HCT116 (cell line): Measurements from ENCODE around the gene DDN. TPM values are rescaled to one million over a fixed set of nuclear protein-coding genes. Genes with fewer than 3 reads are reported as not detected.

Experiments used
- ATAC-seq: fragments of 200-7000 bp; cut with Tn5 transposase; 2 replicates; pipeline ENCODE4 v1.9.1; 2020; ENCODE audit warnings: mild to moderate bottlenecking, moderate library complexity
- BruUV-seq: library from RNA; stranded (reverse); fragments of 400-500 nt; replicated peaks from 2 replicates; lab custom pipeline; 2021; lab: Mats Ljungman, UMichigan
- CTCF ChIA-PET: fragments of 300-600 bp; sonication (Branson Sonifier 250); formaldehyde crosslinking; loops from one replicate; lab custom pipeline; 2021; ENCODE audit warnings: antibody characterized with exemption; lab: Charles Lee
- POLR2A ChIA-PET: fragments of 300-600, 350-600 bp; sonication (Branson Sonifier 250); formaldehyde crosslinking; loops from one replicate; lab custom pipeline; 2021; ENCODE audit warnings: antibody characterized with exemption; lab: Charles Lee
- RAD21 ChIA-PET, 2 experiments: fragments of 300-600 bp; sonication (Branson Sonifier 250); formaldehyde crosslinking; loops; one replicate each; lab custom pipeline; 2023; ENCODE audit warnings: low total read pairs in 2 of 2; ENCODE audit not compliant: uncharacterized antibody in 2 of 2, unreplicated experiment in 2 of 2, low non-redundant PET in 1 of 2; lab: Charles Lee
- DNase-seq: peaks from one replicate; pipeline ENCODE4 v3.0.0-alpha.2; 2010; ENCODE audit warnings: low read depth, low spot score
- H2AFZ ChIP-seq: fragments of 200-600 bp; shearing (Covaris generic), sonication (generic); 2 replicates; pipeline ENCODE4 v1.6.1; 2017; ENCODE audit warnings: low read depth, mixed run types, mixed read lengths, antibody characterized with exemption, low read length; ENCODE audit not compliant: poor library complexity, severe bottlenecking
- H3K27ac ChIP-seq: 2 replicates; pipeline ENCODE4 v1.5.1; 2012; ENCODE audit warnings: low read depth, low read length
- H3K27me3 ChIP-seq: fragments of 200-600 bp; sonication (generic); 2 replicates; pipeline ENCODE4 v1.6.1; 2016; ENCODE audit warnings: mixed run types, low read length, mixed read lengths; ENCODE audit not compliant: insufficient read depth
- H3K36me3 ChIP-seq, 2 experiments: fragments of 200-500 bp in 1 of 2; fragments of 200-600 bp in 1 of 2; sonication (Bioruptor generic) in 1 of 2; sonication (generic) in 1 of 2; 2 replicates each; pipeline versions ENCODE4 v1.5.1 to v1.6.1; 2014 to 2016; ENCODE audit warnings: low read length in 2 of 2, inconsistent platforms in 1 of 2, mixed read lengths in 1 of 2, mixed run types in 1 of 2; ENCODE audit not compliant: insufficient read depth in 2 of 2, control insufficient read depth in 1 of 2
- H3K4me1 ChIP-seq, 2 experiments: fragments of 200-600 bp in 1 of 2; sonication (generic) in 1 of 2; 2 replicates each; pipeline versions ENCODE4 v1.5.1 to v1.6.1; 2012 to 2017; ENCODE audit warnings: low read length in 2 of 2, inconsistent platforms in 1 of 2, mild to moderate bottlenecking in 1 of 2, mixed read lengths in 1 of 2, mixed run types in 1 of 2, moderate library complexity in 1 of 2; ENCODE audit not compliant: insufficient read depth in 2 of 2, control insufficient read depth in 1 of 2
- H3K4me2 ChIP-seq: fragments of 200-600 bp; sonication (generic); 2 replicates; pipeline ENCODE4 v1.6.1; 2017; ENCODE audit warnings: mixed run types, low read length, mixed read lengths
- H3K4me3 ChIP-seq, 2 experiments: fragments of 200-600 bp in 1 of 2; sonication (generic) in 1 of 2; replicated peaks in 1 of 2; 2 replicates each; pipeline ENCODE4 v1.5.1; 2011 to 2016; ENCODE audit warnings: low read length in 2 of 2, control low read depth in 1 of 2, low read depth in 1 of 2, mild to moderate bottlenecking in 1 of 2, mixed read lengths in 1 of 2, mixed run types in 1 of 2
- H3K79me2 ChIP-seq: fragments of 200-600 bp; sonication (generic); 2 replicates; pipeline ENCODE4 v1.6.1; 2017; ENCODE audit warnings: mild to moderate bottlenecking, mixed run types, low read length, moderate library complexity, mixed read lengths; ENCODE audit not compliant: insufficient read depth
- H3K9ac ChIP-seq: fragments of 200-600 bp; sonication (generic); 2 replicates; pipeline ENCODE4 v1.6.1; 2016; ENCODE audit warnings: low read length, mixed read lengths
- H3K9me2 ChIP-seq: fragments of 200-600 bp; sonication (generic), shearing (Covaris generic); 2 replicates; pipeline ENCODE4 v1.6.1; 2017; ENCODE audit warnings: mixed run types, mild to moderate bottlenecking, moderate library complexity; ENCODE audit not compliant: insufficient read depth
- H3K9me3 ChIP-seq, 2 experiments: fragments of 200-500 bp in 1 of 2; fragments of 200-600 bp in 1 of 2; sonication (Bioruptor generic) in 1 of 2; sonication (generic) in 1 of 2; 2 replicates each; pipeline ENCODE4 v1.6.1; 2014 to 2017; ENCODE audit warnings: low read length in 2 of 2, mixed read lengths in 2 of 2, inconsistent platforms in 1 of 2, low read depth in 1 of 2, mild to moderate bottlenecking in 1 of 2, mixed run types in 1 of 2, moderate library complexity in 1 of 2; ENCODE audit not compliant: control insufficient read depth in 1 of 2, insufficient read depth in 1 of 2
- H4K20me1 ChIP-seq: fragments of 200-600 bp; sonication (generic), shearing (Covaris generic); 2 replicates; pipeline ENCODE4 v1.6.1; 2017; ENCODE audit warnings: mixed run types, mild to moderate bottlenecking, moderate library complexity; ENCODE audit not compliant: insufficient read depth
- EGR1 ChIP-seq: IDR thresholded peaks from 2 replicates; pipeline ENCODE4 v1.6.1; 2012; ENCODE audit warnings: low read depth
- ELF1 ChIP-seq: IDR thresholded peaks from 2 replicates; pipeline ENCODE4 v1.6.1; 2012; ENCODE audit warnings: low read depth, borderline replicate concordance
- EZH2 ChIP-seq: fragments of 200-600 bp; sonication (generic); IDR thresholded peaks from 2 replicates; pipeline ENCODE4 v1.6.1; 2017; ENCODE audit warnings: antibody characterized with exemption, mixed run types
- EZH2phosphoT487 ChIP-seq: fragments of 200-600 bp; IDR thresholded peaks from 2 replicates; pipeline ENCODE4 v1.6.1; 2018; ENCODE audit warnings: antibody characterized with exemption, borderline replicate concordance
- FOSL1 ChIP-seq: IDR thresholded peaks from 2 replicates; pipeline ENCODE4 v1.6.1; 2012; ENCODE audit warnings: low read depth
- POLR2A ChIP-seq: IDR thresholded peaks from 2 replicates; pipeline ENCODE4 v1.7.0; 2011; ENCODE audit warnings: borderline replicate concordance; ENCODE audit not compliant: insufficient read depth, insufficient read length; ENCODE audit errors: extremely low read depth
- POLR2AphosphoS5 ChIP-seq: IDR thresholded peaks from 2 replicates; pipeline ENCODE4 v1.6.1; 2011; ENCODE audit warnings: mild to moderate bottlenecking, low read depth, low read length, moderate library complexity
- RAD21 ChIP-seq: IDR thresholded peaks from 2 replicates; pipeline ENCODE4 v1.6.1; 2012; ENCODE audit warnings: low read depth, mild to moderate bottlenecking
- SIN3A ChIP-seq: IDR thresholded peaks from 2 replicates; pipeline ENCODE4 v1.6.1; 2012; ENCODE audit warnings: low read depth
- SRF ChIP-seq: IDR thresholded peaks from 2 replicates; pipeline ENCODE4 v1.6.1; 2012; ENCODE audit warnings: low read depth
- TCF7L2 ChIP-seq: IDR thresholded peaks from 2 replicates; pipeline ENCODE4 v1.7.0; 2011; ENCODE audit warnings: borderline replicate concordance, inconsistent platforms; ENCODE audit not compliant: insufficient read depth, insufficient read length; ENCODE audit errors: extremely low read depth
- YY1 ChIP-seq: IDR thresholded peaks from 2 replicates; pipeline ENCODE4 v1.6.1; 2011; ENCODE audit warnings: low read length, low read depth, moderate library complexity, mild to moderate bottlenecking; ENCODE audit not compliant: insufficient replicate concordance; ENCODE audit errors: extremely low read depth
- intact Hi-C: fragments of 100-400 bp; cut with micrococcal nuclease; formaldehyde crosslinking; loops from 2 replicates; pipeline ENCODE4 v1.10.0; 2022
- total RNA-seq: library from RNA; stranded (reverse); gene quantifications from one replicate; pipeline ENCODE4 v1.2.1, GENCODE V29; 2021; ENCODE audit not compliant: unreplicated experiment
- TF ChIP-seq, protein P1 (sequence below), 3 experiments: fragments of 200-600 bp in 1 of 3; sonication (generic) in 1 of 3; IDR thresholded peaks in 2 of 3; conservative IDR thresholded peaks in 1 of 3; 2 replicates each; pipeline ENCODE4 v1.5.1; 2012 to 2017; ENCODE audit warnings: low read depth in 2 of 3, low read length in 2 of 3, antibody characterized with exemption in 1 of 3, borderline replicate concordance in 1 of 3, control low read depth in 1 of 3, mild to moderate bottlenecking in 1 of 3, mixed read lengths in 1 of 3, mixed run types in 1 of 3, moderate library complexity in 1 of 3; ENCODE audit not compliant: insufficient read depth in 1 of 3

The DDN gene
- total RNA-seq, 1 experiment from 2014 or later, result 8.1 TPM

DNA sequence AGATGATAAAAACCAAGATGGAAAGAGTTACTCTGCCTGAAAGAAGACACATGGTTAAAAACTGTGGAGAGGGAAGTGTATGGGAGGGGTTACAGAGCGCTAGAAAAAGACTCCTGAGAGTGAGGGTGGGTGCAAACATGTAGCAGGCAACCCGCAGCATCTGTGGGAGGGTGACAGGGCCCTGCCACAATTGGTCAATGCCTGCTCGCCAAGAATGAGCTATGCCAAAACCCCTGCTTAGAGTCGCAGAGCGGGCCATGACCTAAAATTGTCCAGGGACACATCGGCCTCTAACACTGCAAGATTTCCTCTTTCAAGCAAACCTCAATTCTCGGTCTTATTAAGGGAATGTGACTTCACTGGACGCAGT lies 18.7 kb upstream of the DDN start:
- H3K27me3 ChIP-seq, result no peaks in the 10 kb centered on the region
- peaks cover 11% of the 10 kb centered on the region; the same call in 1 of the 2 replicates for H3K79me2 ChIP-seq
- POLR2A ChIA-PET, result interaction anchor here (0.9 to 1.5 kb wide), 4 partner anchors 17 to 99 kb away, joined by 3 to 7 read pairs (median 3); partner anchors contain the start of gene DDN
- peak overlapping the region; percentile 89 for H3K27ac ChIP-seq
- H3K9me2 ChIP-seq, result no peaks in the 10 kb centered on the region
- peak overlapping the region; percentile 96 for H3K4me2 ChIP-seq
- BruUV-seq, result no TSS peak
- no peaks in the 10 kb centered on the region for H4K20me1 ChIP-seq
- peak overlapping the region; percentile 89 for H3K9ac ChIP-seq
- DNase-seq (no peak), ATAC-seq (peak; percentile 24)
- H3K4me1 ChIP-seq, result peaks cover 8 to 20% of the 10 kb centered on the region in 2 experiments
- TF ChIP-seq POLR2A, result no peak
- TF ChIP-seq, protein P1, sequence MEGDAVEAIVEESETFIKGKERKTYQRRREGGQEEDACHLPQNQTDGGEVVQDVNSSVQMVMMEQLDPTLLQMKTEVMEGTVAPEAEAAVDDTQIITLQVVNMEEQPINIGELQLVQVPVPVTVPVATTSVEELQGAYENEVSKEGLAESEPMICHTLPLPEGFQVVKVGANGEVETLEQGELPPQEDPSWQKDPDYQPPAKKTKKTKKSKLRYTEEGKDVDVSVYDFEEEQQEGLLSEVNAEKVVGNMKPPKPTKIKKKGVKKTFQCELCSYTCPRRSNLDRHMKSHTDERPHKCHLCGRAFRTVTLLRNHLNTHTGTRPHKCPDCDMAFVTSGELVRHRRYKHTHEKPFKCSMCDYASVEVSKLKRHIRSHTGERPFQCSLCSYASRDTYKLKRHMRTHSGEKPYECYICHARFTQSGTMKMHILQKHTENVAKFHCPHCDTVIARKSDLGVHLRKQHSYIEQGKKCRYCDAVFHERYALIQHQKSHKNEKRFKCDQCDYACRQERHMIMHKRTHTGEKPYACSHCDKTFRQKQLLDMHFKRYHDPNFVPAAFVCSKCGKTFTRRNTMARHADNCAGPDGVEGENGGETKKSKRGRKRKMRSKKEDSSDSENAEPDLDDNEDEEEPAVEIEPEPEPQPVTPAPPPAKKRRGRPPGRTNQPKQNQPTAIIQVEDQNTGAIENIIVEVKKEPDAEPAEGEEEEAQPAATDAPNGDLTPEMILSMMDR (IDR thresholded peaks at IDR 0.05 in 2 of 3, conservative IDR thresholded peaks at IDR 0.05 in 1 of 3; ENCODE audit: borderline replicate concordance in 1 of 3, insufficient read depth in 1 of 3, low read depth in 2 of 3, low read length in 2 of 3), result no peak
- TF ChIP-seq ELF1, result no peak
- TF ChIP-seq SIN3A, result no peak; the same call in 1 of the 2 replicates
- TF ChIP-seq RAD21, result no peak
- no peak for TF ChIP-seq EGR1
- no peak for TF ChIP-seq SRF
- no peak for TF ChIP-seq YY1
- no peak for TF ChIP-seq FOSL1
- no peak for TF ChIP-seq EZH2phosphoT487
- TF ChIP-seq EZH2, result no peak
- TF ChIP-seq TCF7L2, result no peak
- no peak for TF ChIP-seq POLR2AphosphoS5
- CTCF ChIA-PET, result interaction anchor here (1.0 to 2.4 kb wide), 3 partner anchors 18 to 165 kb away, joined by 4 to 8 read pairs (median 7); partner anchors contain the start of gene DDN
- H2AFZ ChIP-seq, result no peak overlapping the region
- intact Hi-C loops, result no loop called here
- peaks cover 9 to 11% of the 10 kb centered on the region in 2 experiments; a peak in 2 of 4 replicates for H3K36me3 ChIP-seq
- no peaks in the 10 kb centered on the region for H3K9me3 ChIP-seq
- H3K4me3 ChIP-seq, result peak overlapping the region; percentile 88 to 93
- RAD21 ChIA-PET, result no interaction called here
